H1 (cell line): ENCODE data around the gene SEC63. TPM values are rescaled to one million over a fixed set of nuclear protein-coding genes. Genes with fewer than 3 reads are reported as not detected.

Experiments used
- CTCF ChIA-PET: fragments of 300-600 bp; sonication (Branson Sonifier 250); formaldehyde crosslinking; loops from one replicate; lab custom pipeline; 2021; ENCODE audit not compliant: partially characterized antibody; lab: Charles Lee
- POLR2A ChIA-PET: fragments of 300-600 bp; sonication (Branson Sonifier 250); formaldehyde crosslinking; loops from one replicate; lab custom pipeline; 2021; ENCODE audit warnings: inconsistent platforms; ENCODE audit not compliant: partially characterized antibody; lab: Charles Lee
- DNase-seq, 2 experiments: peaks; one replicate each; pipeline versions ENCODE4 v3.0.0 to v3.0.0-alpha.2; 2010 to 2022; ENCODE audit warnings: low spot score in 2 of 2, low read depth in 1 of 2, mixed read lengths in 1 of 2
- FAIRE-seq: peaks from 2 replicates; lab custom pipeline; 2011; peaks lifted over from hg19 to GRCh38; lab: Jason Lieb, UNC
- H2AFZ ChIP-seq: 2 replicates; pipeline ENCODE4 v1.8.1; 2012; ENCODE audit warnings: low read length, inconsistent platforms
- H2AK5ac ChIP-seq: 2 replicates; pipeline ENCODE4 v1.6.1; 2013; ENCODE audit warnings: low read depth, low read length
- H2BK120ac ChIP-seq: replicated peaks from 2 replicates; pipeline ENCODE3; 2013; ENCODE audit warnings: low read depth, low read length, inconsistent platforms
- H2BK12ac ChIP-seq: 2 replicates; pipeline ENCODE4 v1.6.1; 2013; ENCODE audit warnings: low read depth, low read length
- H2BK15ac ChIP-seq: 2 replicates; pipeline ENCODE4 v1.6.1; 2013; ENCODE audit warnings: low read length
- H2BK20ac ChIP-seq: 2 replicates; pipeline ENCODE4 v1.6.1; 2013; ENCODE audit warnings: low read length
- H2BK5ac ChIP-seq: 2 replicates; pipeline ENCODE4 v1.6.1; 2013; ENCODE audit warnings: low read depth, low read length
- H3K14ac ChIP-seq: 2 replicates; pipeline ENCODE4 v1.6.1; 2013; ENCODE audit warnings: inconsistent platforms; ENCODE audit not compliant: insufficient read length
- H3K18ac ChIP-seq: 2 replicates; pipeline ENCODE4 v1.6.1; 2013; ENCODE audit warnings: low read length; ENCODE audit errors: extremely low read depth
- H3K23ac ChIP-seq: 2 replicates; pipeline ENCODE4 v1.6.1; 2013; ENCODE audit warnings: inconsistent platforms; ENCODE audit not compliant: insufficient read length
- H3K23me2 ChIP-seq: 2 replicates; pipeline ENCODE4 v1.6.1; 2013; ENCODE audit warnings: low read depth, low read length
- H3K27ac ChIP-seq: 2 replicates; pipeline ENCODE4 v1.6.1; 2011; ENCODE audit warnings: low read depth, low read length, inconsistent platforms
- H3K27me3 ChIP-seq, 4 experiments: replicated peaks in 1 of 4; 1 replicate in 1 of 4; 2 replicates in 3 of 4; pipeline versions ENCODE4 v1.6.1 to v1.8.1; 2011 to 2013; ENCODE audit warnings: low read length in 3 of 4, mild to moderate bottlenecking in 3 of 4, inconsistent platforms in 2 of 4, mixed read lengths in 2 of 4, moderate library complexity in 1 of 4; ENCODE audit not compliant: control insufficient read depth in 3 of 4, insufficient read depth in 3 of 4; ENCODE audit errors: extremely low read depth in 1 of 4
- H3K36me3 ChIP-seq, 4 experiments: 2 replicates each; pipeline versions ENCODE4 v1.6.1 to v1.8.1; 2011 to 2013; ENCODE audit warnings: mild to moderate bottlenecking in 4 of 4, low read length in 3 of 4, moderate library complexity in 2 of 4, control low read depth in 1 of 4, inconsistent platforms in 1 of 4; ENCODE audit not compliant: insufficient read depth in 4 of 4, control insufficient read depth in 2 of 4
- H3K4ac ChIP-seq: replicated peaks from 2 replicates; pipeline ENCODE3; 2013; ENCODE audit warnings: low read length, low read depth, mixed read lengths, inconsistent platforms; ENCODE audit not compliant: insufficient read length
- H3K4me1 ChIP-seq, 4 experiments: replicated peaks in 1 of 4; 1 replicate in 1 of 4; 2 replicates in 3 of 4; pipeline versions ENCODE4 v1.6.1 to v1.8.1; 2011 to 2013; ENCODE audit warnings: low read length in 3 of 4, inconsistent platforms in 2 of 4, mixed read lengths in 1 of 4; ENCODE audit not compliant: insufficient read depth in 4 of 4, control insufficient read depth in 3 of 4
- H3K4me2 ChIP-seq, 2 experiments: 2 replicates each; pipeline versions ENCODE4 v1.6.1 to v1.8.1; 2011 to 2013; ENCODE audit warnings: low read depth in 2 of 2, low read length in 2 of 2, control low read depth in 1 of 2, inconsistent platforms in 1 of 2, mild to moderate bottlenecking in 1 of 2; ENCODE audit not compliant: insufficient read depth in 1 of 2
- H3K4me3 ChIP-seq, 4 experiments: fragments of 200-600, 300-600 bp in 1 of 4; sonication (generic), shearing (Covaris generic), sonication (Bioruptor Twin) in 1 of 4; 2 replicates each; pipeline versions ENCODE4 v1.5.1 to v1.8.1; 2011 to 2016; ENCODE audit warnings: low read length in 4 of 4, low read depth in 3 of 4, control low read depth in 2 of 4, inconsistent platforms in 2 of 4, mild to moderate bottlenecking in 2 of 4, mixed read lengths in 1 of 4, moderate library complexity in 1 of 4; ENCODE audit not compliant: insufficient read depth in 2 of 4; ENCODE audit errors: extremely low read depth in 1 of 4
- H3K56ac ChIP-seq: replicated peaks from 2 replicates; pipeline ENCODE3; 2013; ENCODE audit warnings: low read depth, mild to moderate bottlenecking, mixed read lengths, low read length, inconsistent platforms; ENCODE audit not compliant: insufficient read length
- H3K79me1 ChIP-seq: 2 replicates; pipeline ENCODE4 v1.6.1; 2013; ENCODE audit warnings: low read depth, low read length, control low read depth
- H3K79me2 ChIP-seq, 2 experiments: 2 replicates each; pipeline versions ENCODE4 v1.6.1 to v1.8.1; 2012 to 2013; ENCODE audit warnings: low read length in 2 of 2, mild to moderate bottlenecking in 2 of 2, inconsistent platforms in 1 of 2; ENCODE audit not compliant: insufficient read depth in 2 of 2, control insufficient read depth in 1 of 2
- H3K9ac ChIP-seq, 4 experiments: replicated peaks in 1 of 4; 1 replicate in 1 of 4; 2 replicates in 3 of 4; pipeline versions ENCODE4 v1.6.1 to v1.8.1; 2011 to 2013; ENCODE audit warnings: low read depth in 3 of 4, low read length in 3 of 4, control low read depth in 2 of 4, mild to moderate bottlenecking in 2 of 4, moderate library complexity in 2 of 4, inconsistent platforms in 1 of 4; ENCODE audit errors: extremely low read depth in 1 of 4
- H3K9me3 ChIP-seq, 2 experiments: 2 replicates each; pipeline versions ENCODE4 v1.6.1 to v1.8.1; 2012 to 2013; ENCODE audit warnings: mild to moderate bottlenecking in 2 of 2, moderate library complexity in 2 of 2, control low read depth in 1 of 2, inconsistent platforms in 1 of 2, low read depth in 1 of 2, low read length in 1 of 2, mixed read lengths in 1 of 2; ENCODE audit not compliant: insufficient read depth in 2 of 2
- H4K20me1 ChIP-seq, 2 experiments: replicated peaks in 1 of 2; 2 replicates each; pipeline versions ENCODE3 to v1.8.1; 2011 to 2013; ENCODE audit warnings: inconsistent platforms in 2 of 2, low read length in 2 of 2, mild to moderate bottlenecking in 1 of 2; ENCODE audit not compliant: insufficient read depth in 2 of 2, control insufficient read depth in 1 of 2
- H4K5ac ChIP-seq: 2 replicates; pipeline ENCODE4 v1.6.1; 2013; ENCODE audit warnings: low read length, low read depth, mixed read lengths, inconsistent platforms; ENCODE audit not compliant: insufficient read length
- H4K8ac ChIP-seq: 2 replicates; pipeline ENCODE4 v1.8.0; 2013; ENCODE audit warnings: mild to moderate bottlenecking, moderate library complexity, low read length, inconsistent platforms; ENCODE audit not compliant: insufficient read depth; ENCODE audit errors: extremely low read depth
- H4K91ac ChIP-seq: replicated peaks from 2 replicates; pipeline ENCODE3; 2013; ENCODE audit warnings: low read length, mixed read lengths, inconsistent platforms; ENCODE audit not compliant: insufficient read length
- ATF3 ChIP-seq: IDR thresholded peaks from 2 replicates; pipeline ENCODE4 v1.6.1; 2011; ENCODE audit warnings: low read depth, mild to moderate bottlenecking, low read length; ENCODE audit not compliant: insufficient read depth
- CEBPB ChIP-seq: IDR thresholded peaks from 2 replicates; pipeline ENCODE4 v1.6.1; 2012; ENCODE audit warnings: low read depth, low read length
- EGR1 ChIP-seq: IDR thresholded peaks from 2 replicates; pipeline ENCODE4 v1.6.1; 2011; ENCODE audit warnings: low read depth, low read length, borderline replicate concordance
- EP300 ChIP-seq, 2 experiments: IDR thresholded peaks; 1 replicate in 1 of 2; 2 replicates in 1 of 2; pipeline ENCODE4 v1.6.1; 2011 to 2012; ENCODE audit warnings: low read depth in 2 of 2, low read length in 2 of 2, mild to moderate bottlenecking in 2 of 2, borderline replicate concordance in 1 of 2, inconsistent platforms in 1 of 2, moderate library complexity in 1 of 2
- GTF2F1 ChIP-seq: IDR thresholded peaks from 2 replicates; pipeline ENCODE4 v1.6.1; 2012; ENCODE audit warnings: low read depth, low read length, improper control_type of control experiment, borderline replicate concordance
- NANOG ChIP-seq: IDR thresholded peaks from 2 replicates; pipeline ENCODE4 v1.6.1; 2011; ENCODE audit warnings: low read length, low read depth, mild to moderate bottlenecking, inconsistent platforms; ENCODE audit not compliant: insufficient read depth, poor library complexity, severe bottlenecking
- RAD21 ChIP-seq, 2 experiments: IDR thresholded peaks in 1 of 2; conservative IDR thresholded peaks in 1 of 2; 2 replicates each; pipeline ENCODE4 v1.6.1; 2011; ENCODE audit warnings: low read depth in 2 of 2, low read length in 2 of 2, improper control_type of control experiment in 1 of 2, inconsistent platforms in 1 of 2, mild to moderate bottlenecking in 1 of 2, moderate library complexity in 1 of 2
- SAP30 ChIP-seq: fragments of 300-600 bp; sonication (generic); IDR thresholded peaks from 2 replicates; pipeline ENCODE4 v1.7.1; 2012; ENCODE audit warnings: low read length, moderate library complexity, mild to moderate bottlenecking, inconsistent platforms; ENCODE audit not compliant: insufficient read depth, insufficient replicate concordance
- SIRT6 ChIP-seq: IDR thresholded peaks from one replicate; pipeline ENCODE4 v1.7.1; 2012; ENCODE audit warnings: low read length, inconsistent platforms
- SRF ChIP-seq: IDR thresholded peaks from 2 replicates; pipeline ENCODE4 v1.6.1; 2011; ENCODE audit warnings: mild to moderate bottlenecking, low read depth, low read length, moderate library complexity
- YY1 ChIP-seq: IDR thresholded peaks from 2 replicates; pipeline ENCODE4 v1.6.1; 2011; ENCODE audit warnings: low read depth, mild to moderate bottlenecking, low read length
- ZNF274 ChIP-seq: IDR thresholded peaks from 2 replicates; pipeline ENCODE4 v1.7.0; 2012; ENCODE audit warnings: low read length, borderline replicate concordance; ENCODE audit errors: extremely low read depth
- WGBS, 2 experiments: shearing (Covaris generic) in 1 of 2; methylation state at CpG; one replicate each; pipeline versions ENCODE4 v1.1.6 to v1.1.7; 2013 to 2015; ENCODE audit warnings: low lambda C conversion rate in 2 of 2, mixed read lengths in 2 of 2, inconsistent platforms in 1 of 2, low coverage in 1 of 2, missing lambda C conversion rate in 1 of 2; ENCODE audit not compliant: insufficient replicate concordance in 2 of 2, insufficient coverage in 1 of 2, insufficient read length in 1 of 2; ENCODE audit errors: extremely low coverage in 1 of 2, missing lambda C conversion rate in 1 of 2; 5-methylcytosine and 5-hydroxymethylcytosine counted together
- polyA plus RNA-seq, 7 experiments: library from polyadenylated mRNA; depleted of rRNA in 3 of 7; stranded (reverse) in 5 of 7; unstranded in 2 of 7; fragments of >200 nt in 5 of 7; fragments of 200-250 nt in 2 of 7; gene quantifications; 1 replicate in 5 of 7; 2 replicates in 1 of 7; 4 replicates in 1 of 7; pipeline versions ENCODE4 v1.2.1 to v1.2.3, GENCODE V29; 2011 to 2013; ENCODE audit warnings: missing spikeins in 2 of 7, mixed read lengths in 2 of 7
- total RNA-seq: library from RNA; stranded (reverse); fragmentation: NEBNext Ultra II Directional; extraction: Animal tissue kit (Norgen Biotek cat#: 25700); gene quantifications from 2 replicates; pipeline ENCODE4 v1.2.1, GENCODE V29; 2021

Gene SEC63
- total and polyA plus RNA-seq, 2 of the 8 experiments (the other 6 are each of a cell fraction or from before 2014, with no cell fraction given): 17.3 to 121 TPM

GRCh38 chr6:107941627-107942026 is 16.4 kb downstream of the SEC63 start:
- Histone ChIP-seq H2BK12ac (no peak overlapping the region), H3K56ac (no peak overlapping the region), H4K20me1 (peaks cover 2% of the 10 kb centered on the region in 2 experiments), H3K18ac (no peak overlapping the region), H3K4me1 (no peaks in the 10 kb centered on the region), H3K14ac (no peak overlapping the region), H3K9ac (no peak overlapping the region), H3K4me3 (no peak overlapping the region), H3K9me3 (peaks cover 0 to 4% of the 10 kb centered on the region in 2 experiments; a peak in 1 of 4 replicates), H2BK5ac (no peak overlapping the region), H3K79me2 (peaks cover 17 to 89% of the 10 kb centered on the region in 2 experiments), H3K4me2 (no peak overlapping the region), H3K23ac (no peak overlapping the region), H4K91ac (no peak overlapping the region), H2BK20ac (no peak overlapping the region), H2BK120ac (no peak overlapping the region), H3K36me3 (peaks cover 0 to 2% (median 0%) of the 10 kb centered on the region in 4 experiments; a peak in 2 of 8 replicates), H3K27ac (no peak overlapping the region), H3K23me2 (no peaks in the 10 kb centered on the region), H2BK15ac (no peak overlapping the region), H2AFZ (no peak overlapping the region), H2AK5ac (no peak overlapping the region), H3K4ac (no peak overlapping the region), H4K5ac (no peak overlapping the region), H3K27me3 (no peaks in the 10 kb centered on the region), H4K8ac (no peak overlapping the region), H3K79me1 (no peaks in the 10 kb centered on the region)
- POLR2A ChIA-PET: interaction anchor here (1.1 to 2.3 kb wide), 3 partner anchors 10 to 17 kb away, joined by 3 to 13 read pairs (median 4); partner anchors contain the start of gene SEC63
- 90% methylated on average over 6 of the region's 6 CpGs; no CpG with 5 or more reads in 1 of the 2 experiments for WGBS, 2 experiments
- no peak for FAIRE-seq
- CTCF ChIA-PET: interaction anchor here (0.6 to 1.2 kb wide), 5 partner anchors 15 to 1012 kb away, joined by 3 to 4 read pairs (median 3); no protein-coding TSS in a partner anchor
- DNase-seq: no peak
- TF ChIP-seq YY1: no peak
- TF ChIP-seq NANOG: no peak
- no peak for TF ChIP-seq SAP30
- no peak for TF ChIP-seq SRF
- TF ChIP-seq ATF3: no peak
- no peak for TF ChIP-seq EP300 (IDR thresholded peaks at IDR 0.05; ENCODE audit: borderline replicate concordance in 1 of 2, low read depth in 2 of 2, low read length in 2 of 2)
- TF ChIP-seq CEBPB: no peak
- TF ChIP-seq EGR1: no peak
- no peak for TF ChIP-seq GTF2F1
- no peak for TF ChIP-seq ZNF274
- no peak for TF ChIP-seq SIRT6
- no peak for TF ChIP-seq RAD21 (IDR thresholded peaks at IDR 0.05 in 1 of 2, conservative IDR thresholded peaks at IDR 0.05 in 1 of 2; ENCODE audit: low read depth in 2 of 2, low read length in 2 of 2)
